SK-N-SH (cell line): ENCODE data around the gene LPGAT1. TPM values are rescaled to one million over a fixed set of nuclear protein-coding genes. Genes with fewer than 3 reads are reported as not detected.

Source experiments
- CTCF ChIA-PET: fragments of 300-600, 350-600 bp; formaldehyde crosslinking; extraction: SDS; loops from one replicate; lab custom pipeline; 2021; lab: Yijun Ruan, JAX
- POLR2A ChIA-PET: fragments of 350-600 bp; sonication (Branson Sonifier 250); formaldehyde crosslinking; extraction: SDS; loops from one replicate; lab custom pipeline; 2020; ENCODE audit warnings: antibody characterized with exemption, inconsistent platforms; lab: Yijun Ruan, JAX
- DNase-seq: peaks from one replicate; pipeline ENCODE4 v3.0.0; 2012
- H2AFZ ChIP-seq: fragments of 200-600 bp; sonication (generic); 2 replicates; pipeline ENCODE4 v1.8.1; 2016; ENCODE audit warnings: antibody characterized with exemption, mild to moderate bottlenecking, low read depth
- H3F3A ChIP-seq: fragments of 200-600 bp; sonication (generic); replicated peaks from 2 replicates; pipeline ENCODE3; 2016; ENCODE audit warnings: antibody characterized with exemption, mild to moderate bottlenecking; ENCODE audit not compliant: insufficient read depth
- H3K27ac ChIP-seq, 2 experiments: fragments of 200-500 bp in 1 of 2; fragments of 200-600 bp in 1 of 2; sonication (Bioruptor generic) in 1 of 2; sonication (generic), shearing (Covaris generic) in 1 of 2; 2 replicates each; pipeline versions ENCODE4 v1.5.1 to v1.6.1; 2014 to 2016; ENCODE audit warnings: low read depth in 2 of 2, inconsistent platforms in 1 of 2, low read length in 1 of 2, mild to moderate bottlenecking in 1 of 2, mixed read lengths in 1 of 2
- H3K27me3 ChIP-seq: fragments of 200-600 bp; sonication (generic), shearing (Covaris generic); 2 replicates; pipeline ENCODE4 v1.6.1; 2016; ENCODE audit warnings: mixed run types; ENCODE audit not compliant: insufficient read depth
- H3K36me3 ChIP-seq, 2 experiments: fragments of 200-500 bp in 1 of 2; fragments of 200-600 bp in 1 of 2; sonication (Bioruptor generic) in 1 of 2; sonication (generic) in 1 of 2; replicated peaks in 1 of 2; 2 replicates each; pipeline versions ENCODE3 to v1.5.1; 2014 to 2016; ENCODE audit warnings: low read length in 1 of 2, mild to moderate bottlenecking in 1 of 2; ENCODE audit not compliant: insufficient read depth in 2 of 2, control insufficient read depth in 1 of 2
- H3K4me1 ChIP-seq, 2 experiments: fragments of 200-500 bp in 1 of 2; fragments of 200-600 bp in 1 of 2; sonication (Bioruptor generic) in 1 of 2; sonication (generic), shearing (Covaris generic) in 1 of 2; 2 replicates each; pipeline versions ENCODE4 v1.5.1 to v1.6.1; 2014 to 2016; ENCODE audit warnings: low read depth in 1 of 2, low read length in 1 of 2, mixed run types in 1 of 2; ENCODE audit not compliant: insufficient read depth in 2 of 2, control insufficient read depth in 1 of 2
- H3K4me2 ChIP-seq: fragments of 200-600 bp; sonication (generic), shearing (Covaris generic); 2 replicates; pipeline ENCODE4 v1.6.1; 2017; ENCODE audit warnings: mixed run types
- H3K4me3 ChIP-seq, 2 experiments: fragments of 200-500 bp in 1 of 2; fragments of 200-600 bp in 1 of 2; sonication (Bioruptor generic) in 1 of 2; sonication (generic), shearing (Covaris generic) in 1 of 2; 2 replicates each; pipeline versions ENCODE4 v1.5.1 to v1.8.1; 2014 to 2016; ENCODE audit warnings: low read depth in 2 of 2, inconsistent platforms in 1 of 2, low read length in 1 of 2, mild to moderate bottlenecking in 1 of 2, mixed read lengths in 1 of 2, moderate library complexity in 1 of 2
- H3K79me2 ChIP-seq: fragments of 200-600 bp; sonication (generic); 2 replicates; pipeline ENCODE4 v1.8.1; 2017; ENCODE audit warnings: mild to moderate bottlenecking; ENCODE audit not compliant: insufficient read depth
- H3K9ac ChIP-seq: fragments of 200-600 bp; sonication (generic); 2 replicates; pipeline ENCODE4 v1.6.1; 2017; ENCODE audit warnings: mixed run types
- H3K9me2 ChIP-seq: fragments of 200-600 bp; sonication (generic); 2 replicates; pipeline ENCODE4 v1.6.1; 2017; ENCODE audit warnings: mixed run types
- H3K9me3 ChIP-seq: fragments of 200-600 bp; sonication (generic); 2 replicates; pipeline ENCODE4 v1.6.1; 2017; ENCODE audit warnings: mixed run types, mild to moderate bottlenecking, moderate library complexity
- H4K20me1 ChIP-seq: fragments of 200-600 bp; sonication (generic); 2 replicates; pipeline ENCODE4 v1.6.1; 2017; ENCODE audit warnings: mild to moderate bottlenecking, mixed run types; ENCODE audit not compliant: insufficient read depth
- CHD2 ChIP-seq: fragments of 150-350 bp; IDR thresholded peaks from 2 replicates; pipeline ENCODE4 v1.6.1; 2018; ENCODE audit warnings: low read length; ENCODE audit not compliant: partially characterized antibody
- ELF1 ChIP-seq: IDR thresholded peaks from 2 replicates; pipeline ENCODE4 v1.4.0; 2012
- EZH2phosphoT487 ChIP-seq: fragments of 200-600 bp; sonication (generic); IDR thresholded peaks from 2 replicates; pipeline ENCODE4 v1.6.1; 2017; ENCODE audit warnings: low read depth, mixed run types, mild to moderate bottlenecking, antibody characterized with exemption, moderate library complexity, borderline replicate concordance
- FOXM1 ChIP-seq: IDR thresholded peaks from 2 replicates; pipeline ENCODE4 v1.4.0; 2012; ENCODE audit warnings: low read depth, mild to moderate bottlenecking
- MXI1 ChIP-seq: IDR thresholded peaks from 2 replicates; pipeline ENCODE4 v1.6.1; 2012; ENCODE audit warnings: mild to moderate bottlenecking, low read depth, low read length, improper control_type of control experiment
- SMC3 ChIP-seq: IDR thresholded peaks from 2 replicates; pipeline ENCODE4 v1.6.1; 2012; ENCODE audit warnings: low read depth, low read length, improper control_type of control experiment
- TAF1 ChIP-seq: IDR thresholded peaks from 2 replicates; pipeline ENCODE4 v1.6.1; 2012; ENCODE audit warnings: low read depth, mild to moderate bottlenecking, low read length, moderate library complexity, borderline replicate concordance
- USF1 ChIP-seq: IDR thresholded peaks from 2 replicates; pipeline ENCODE4 v1.4.0; 2012; ENCODE audit warnings: low read depth, borderline replicate concordance
- WGBS: methylation state at CpG from one replicate; pipeline ENCODE4 v1.1.6; 2017; ENCODE audit warnings: low lambda C conversion rate; 5-methylcytosine and 5-hydroxymethylcytosine counted together
- polyA plus RNA-seq, 3 experiments: library from polyadenylated mRNA; depleted of rRNA; stranded (reverse); fragments of >200 nt; gene quantifications; 2 replicates each; pipeline ENCODE4 v1.2.3, GENCODE V29; 2012
- TF ChIP-seq, protein P1 (sequence below): fragments of 150-350 bp; IDR thresholded peaks from 2 replicates; pipeline ENCODE4 v1.6.1; 2016; ENCODE audit warnings: mild to moderate bottlenecking, low read depth, low read length
- TF ChIP-seq, protein P2 (sequence below): fragments of 200-600 bp; sonication (generic); IDR thresholded peaks from 2 replicates; pipeline ENCODE4 v1.6.1; 2017; ENCODE audit warnings: antibody characterized with exemption, mild to moderate bottlenecking, moderate library complexity
- TF ChIP-seq, protein P3 (sequence below): IDR thresholded peaks from 2 replicates; pipeline ENCODE4 v1.6.1; 2012; ENCODE audit warnings: mild to moderate bottlenecking, low read depth, low read length, moderate library complexity

Gene LPGAT1
- polyA plus RNA-seq, 1 of the 3 experiments (the other 2 are of a cell fraction) = 4.8 TPM

- no peak for TF ChIP-seq USF1
- TF ChIP-seq CHD2 = peak; percentile 25
- no peak for TF ChIP-seq TAF1
- peak; percentile 87 for TF ChIP-seq SMC3
- TF ChIP-seq EZH2phosphoT487 = no peak
- TF ChIP-seq ELF1 = no peak
- TF ChIP-seq, protein P1, sequence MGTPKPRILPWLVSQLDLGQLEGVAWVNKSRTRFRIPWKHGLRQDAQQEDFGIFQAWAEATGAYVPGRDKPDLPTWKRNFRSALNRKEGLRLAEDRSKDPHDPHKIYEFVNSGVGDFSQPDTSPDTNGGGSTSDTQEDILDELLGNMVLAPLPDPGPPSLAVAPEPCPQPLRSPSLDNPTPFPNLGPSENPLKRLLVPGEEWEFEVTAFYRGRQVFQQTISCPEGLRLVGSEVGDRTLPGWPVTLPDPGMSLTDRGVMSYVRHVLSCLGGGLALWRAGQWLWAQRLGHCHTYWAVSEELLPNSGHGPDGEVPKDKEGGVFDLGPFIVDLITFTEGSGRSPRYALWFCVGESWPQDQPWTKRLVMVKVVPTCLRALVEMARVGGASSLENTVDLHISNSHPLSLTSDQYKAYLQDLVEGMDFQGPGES = no peak
Measured at GRCh38 chr1:211698161-211699026, 132.2 kb downstream of the LPGAT1 start (continued).

GRCh38 chr1:211697356-211697755, 133.2 kb downstream of the LPGAT1 start:
- POLR2A ChIA-PET = no interaction called here
- H3K9me3 ChIP-seq = no peaks in the 10 kb centered on the region
- H3K9me2 ChIP-seq = no peaks in the 10 kb centered on the region
- H3K4me3 ChIP-seq = no peak overlapping the region
- no peaks in the 10 kb centered on the region for H3K36me3 ChIP-seq
- no peaks in the 10 kb centered on the region for H4K20me1 ChIP-seq
- H3K4me2 ChIP-seq = no peak overlapping the region
- CTCF ChIA-PET = interaction anchor here (0.6 to 5.0 kb wide), 16 partner anchors 14 to 758 kb away, joined by 3 to 73 read pairs (median 5); partner anchors contain the start of genes DTL and INTS7
- DNase-seq = no peak
- no peaks in the 10 kb centered on the region for H3K79me2 ChIP-seq
- H3K27me3 ChIP-seq = no peaks in the 10 kb centered on the region
- no peaks in the 10 kb centered on the region for H3K4me1 ChIP-seq
- H3K27ac ChIP-seq = no peak overlapping the region
- TF ChIP-seq, protein P2, sequence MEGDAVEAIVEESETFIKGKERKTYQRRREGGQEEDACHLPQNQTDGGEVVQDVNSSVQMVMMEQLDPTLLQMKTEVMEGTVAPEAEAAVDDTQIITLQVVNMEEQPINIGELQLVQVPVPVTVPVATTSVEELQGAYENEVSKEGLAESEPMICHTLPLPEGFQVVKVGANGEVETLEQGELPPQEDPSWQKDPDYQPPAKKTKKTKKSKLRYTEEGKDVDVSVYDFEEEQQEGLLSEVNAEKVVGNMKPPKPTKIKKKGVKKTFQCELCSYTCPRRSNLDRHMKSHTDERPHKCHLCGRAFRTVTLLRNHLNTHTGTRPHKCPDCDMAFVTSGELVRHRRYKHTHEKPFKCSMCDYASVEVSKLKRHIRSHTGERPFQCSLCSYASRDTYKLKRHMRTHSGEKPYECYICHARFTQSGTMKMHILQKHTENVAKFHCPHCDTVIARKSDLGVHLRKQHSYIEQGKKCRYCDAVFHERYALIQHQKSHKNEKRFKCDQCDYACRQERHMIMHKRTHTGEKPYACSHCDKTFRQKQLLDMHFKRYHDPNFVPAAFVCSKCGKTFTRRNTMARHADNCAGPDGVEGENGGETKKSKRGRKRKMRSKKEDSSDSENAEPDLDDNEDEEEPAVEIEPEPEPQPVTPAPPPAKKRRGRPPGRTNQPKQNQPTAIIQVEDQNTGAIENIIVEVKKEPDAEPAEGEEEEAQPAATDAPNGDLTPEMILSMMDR = no peak
- no peak for TF ChIP-seq FOXM1
- TF ChIP-seq CHD2 = no peak
- TF ChIP-seq MXI1 = no peak
- TF ChIP-seq, protein P3, sequence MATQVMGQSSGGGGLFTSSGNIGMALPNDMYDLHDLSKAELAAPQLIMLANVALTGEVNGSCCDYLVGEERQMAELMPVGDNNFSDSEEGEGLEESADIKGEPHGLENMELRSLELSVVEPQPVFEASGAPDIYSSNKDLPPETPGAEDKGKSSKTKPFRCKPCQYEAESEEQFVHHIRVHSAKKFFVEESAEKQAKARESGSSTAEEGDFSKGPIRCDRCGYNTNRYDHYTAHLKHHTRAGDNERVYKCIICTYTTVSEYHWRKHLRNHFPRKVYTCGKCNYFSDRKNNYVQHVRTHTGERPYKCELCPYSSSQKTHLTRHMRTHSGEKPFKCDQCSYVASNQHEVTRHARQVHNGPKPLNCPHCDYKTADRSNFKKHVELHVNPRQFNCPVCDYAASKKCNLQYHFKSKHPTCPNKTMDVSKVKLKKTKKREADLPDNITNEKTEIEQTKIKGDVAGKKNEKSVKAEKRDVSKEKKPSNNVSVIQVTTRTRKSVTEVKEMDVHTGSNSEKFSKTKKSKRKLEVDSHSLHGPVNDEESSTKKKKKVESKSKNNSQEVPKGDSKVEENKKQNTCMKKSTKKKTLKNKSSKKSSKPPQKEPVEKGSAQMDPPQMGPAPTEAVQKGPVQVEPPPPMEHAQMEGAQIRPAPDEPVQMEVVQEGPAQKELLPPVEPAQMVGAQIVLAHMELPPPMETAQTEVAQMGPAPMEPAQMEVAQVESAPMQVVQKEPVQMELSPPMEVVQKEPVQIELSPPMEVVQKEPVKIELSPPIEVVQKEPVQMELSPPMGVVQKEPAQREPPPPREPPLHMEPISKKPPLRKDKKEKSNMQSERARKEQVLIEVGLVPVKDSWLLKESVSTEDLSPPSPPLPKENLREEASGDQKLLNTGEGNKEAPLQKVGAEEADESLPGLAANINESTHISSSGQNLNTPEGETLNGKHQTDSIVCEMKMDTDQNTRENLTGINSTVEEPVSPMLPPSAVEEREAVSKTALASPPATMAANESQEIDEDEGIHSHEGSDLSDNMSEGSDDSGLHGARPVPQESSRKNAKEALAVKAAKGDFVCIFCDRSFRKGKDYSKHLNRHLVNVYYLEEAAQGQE = no peak
- no CpG with 5 or more reads among the region's 1 CpG for WGBS
- no peaks in the 10 kb centered on the region for H3F3A ChIP-seq
- no peak overlapping the region for H3K9ac ChIP-seq
- H2AFZ ChIP-seq = no peak overlapping the region
